NCI-H748 treated with DMSO at 0.1 percent for 48 hours (cell line): ENCODE results near the gene OPRM1.

Source experiments
- DNase-seq: peaks from one replicate; lab custom pipeline; 2025; lab: John Stamatoyannopoulos, UW

OPRM1 gene

GRCh38 chr6:154206141-154206540 lies 167.1 kb downstream of the OPRM1 start:
- no peak for DNase-seq

DNA sequence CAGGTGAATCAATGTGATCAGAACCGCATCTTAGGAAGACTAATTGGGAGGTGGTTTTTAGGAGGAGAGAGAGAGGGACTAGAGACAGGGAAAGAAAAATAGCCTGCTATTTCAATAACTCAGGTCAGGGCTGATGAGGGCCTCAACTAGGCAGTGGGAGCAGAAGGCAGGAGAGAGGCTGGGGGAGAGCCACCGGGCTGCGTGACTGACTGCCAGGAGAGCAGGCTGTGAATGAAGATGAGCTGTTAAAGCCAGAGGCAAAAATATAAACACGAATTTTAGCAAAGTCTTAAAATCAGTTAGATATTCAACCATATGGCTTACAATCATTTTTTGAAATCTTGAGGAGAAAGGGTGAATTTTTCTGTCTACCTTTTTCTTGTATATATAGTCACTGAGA lies 168.0 kb downstream of the OPRM1 start:
- DNase-seq: no peak

DNA sequence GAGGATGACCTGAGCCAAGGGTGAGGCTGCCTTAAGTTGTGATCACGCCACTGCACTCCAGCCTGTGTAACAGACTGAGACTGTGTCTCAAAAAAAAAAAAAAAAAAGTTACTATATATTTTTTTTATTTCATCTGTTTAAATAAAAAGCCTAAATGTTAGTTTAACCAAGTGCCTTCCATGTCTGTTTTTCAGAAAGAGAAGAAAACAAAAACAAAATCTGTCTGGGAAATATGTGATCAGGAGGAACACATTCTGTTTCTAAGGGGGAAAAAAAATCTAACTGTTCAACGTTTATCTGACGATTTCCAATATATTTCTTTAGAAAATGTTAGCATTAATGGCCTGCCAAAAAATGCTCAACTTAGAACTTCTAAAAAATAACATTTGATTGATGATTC lies 170.5 kb downstream of the OPRM1 start:
- no peak for DNase-seq

- DNase-seq: no peak
Observed at GRCh38 chr6:154210678-154211077, 171.6 kb downstream of the OPRM1 start.

- no peak for DNase-seq
Observed at GRCh38 chr6:154213782-154214181, 174.7 kb downstream of the OPRM1 start.

GRCh38 chr6:154218301-154218700 lies 179.3 kb downstream of the OPRM1 start:
- DNase-seq: no peak

GRCh38 chr6:154218787-154219186 lies 179.7 kb downstream of the OPRM1 start:
- no peak for DNase-seq

DNA sequence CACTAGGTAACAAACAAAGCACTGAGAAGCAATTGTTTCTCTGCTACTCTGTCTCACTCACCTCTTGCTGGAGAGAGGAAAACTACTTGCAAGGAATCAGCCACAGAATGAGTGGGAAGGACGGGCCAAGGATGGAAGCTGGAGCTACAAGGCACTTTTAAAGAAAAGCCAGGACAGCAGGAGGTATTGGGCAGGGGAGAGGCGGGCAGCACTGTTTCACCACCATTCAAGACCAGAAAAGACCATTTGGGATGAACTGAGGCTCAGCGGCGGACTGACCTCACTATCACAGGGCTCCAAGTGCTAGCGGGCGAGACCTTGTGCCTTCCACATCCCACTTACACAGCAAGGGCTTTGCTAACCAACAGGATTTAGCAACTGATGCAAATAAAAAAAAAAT lies 180.2 kb downstream of the OPRM1 start:
- no peak for DNase-seq

DNA sequence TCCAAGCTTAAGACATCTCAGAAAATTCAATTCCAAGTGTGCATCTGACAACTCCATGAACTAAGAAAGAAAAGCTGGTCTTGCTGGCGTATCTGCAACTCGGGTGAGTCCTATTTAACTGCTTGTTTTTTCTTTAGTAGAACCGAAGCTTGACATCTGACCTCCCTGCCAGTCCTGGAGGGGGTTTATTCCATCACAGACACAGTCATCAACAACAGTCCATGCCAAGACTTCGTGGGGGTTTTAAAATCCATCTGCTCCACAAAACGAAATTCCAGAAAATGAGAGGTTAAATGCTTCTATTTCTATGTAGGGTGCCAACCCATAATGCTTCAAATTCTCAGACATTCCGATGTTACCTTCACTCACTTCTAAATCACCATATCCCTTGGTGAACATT lies 183.7 kb downstream of the OPRM1 start:
- DNase-seq: no peak

DNA sequence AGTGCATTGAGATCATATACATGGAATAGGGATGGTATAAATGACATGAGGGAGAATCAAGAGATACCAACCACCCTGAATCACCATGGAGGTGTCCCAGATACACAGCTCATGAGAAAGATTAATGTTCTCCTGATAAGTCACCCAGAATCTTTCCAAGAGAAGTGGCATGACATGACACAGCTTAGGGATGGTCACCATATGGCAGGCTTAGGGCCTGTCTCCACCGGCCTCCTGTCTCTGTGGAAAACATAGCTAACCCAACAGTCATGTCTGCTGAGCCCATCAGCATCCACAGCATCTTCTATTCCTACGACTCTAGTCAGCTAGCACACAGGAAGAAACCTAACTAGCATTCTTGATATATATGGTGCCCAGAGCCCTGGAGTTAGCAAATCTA lies 184.3 kb downstream of the OPRM1 start:
- no peak for DNase-seq

DNA sequence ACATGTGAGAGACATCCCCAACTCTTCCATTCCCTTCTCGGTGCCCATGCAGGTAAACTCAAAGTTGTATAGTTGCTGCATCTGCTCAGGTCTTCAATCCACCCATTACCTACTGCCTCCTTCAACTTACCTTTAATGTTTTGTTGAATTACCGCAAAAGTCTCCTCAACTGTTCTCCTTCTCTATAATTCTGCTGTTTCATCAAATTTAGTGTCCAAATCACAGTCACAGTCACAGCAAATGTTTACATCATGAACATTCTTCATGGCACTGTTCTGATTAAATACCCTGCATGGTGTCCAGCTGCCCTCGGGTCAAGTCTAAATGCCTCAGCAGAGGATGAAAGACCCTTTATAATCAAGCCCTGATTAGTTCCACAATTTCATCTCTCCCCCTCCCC lies 187.4 kb downstream of the OPRM1 start:
- no peak for DNase-seq

- no peak for DNase-seq
Observed at GRCh38 chr6:154227862-154228520, 189.0 kb downstream of the OPRM1 start.

DNA sequence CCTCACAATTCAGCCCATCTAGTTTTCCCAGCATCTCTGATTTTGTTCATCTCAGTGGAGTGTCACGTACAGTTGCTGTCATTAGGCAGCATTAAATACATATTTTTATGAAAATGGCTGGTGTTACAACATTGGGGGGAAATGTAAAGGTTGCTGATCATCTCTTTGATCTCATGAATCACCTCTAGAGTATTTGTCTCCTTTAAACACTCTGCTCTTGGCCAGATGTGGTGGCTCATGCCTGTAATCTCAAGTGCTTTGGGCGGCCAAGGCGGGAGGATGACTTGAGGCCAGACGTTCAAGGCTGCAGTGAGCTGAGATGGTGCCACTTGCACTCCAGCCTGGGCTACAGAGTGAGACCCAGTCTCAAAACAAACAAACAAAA lies 189.5 kb downstream of the OPRM1 start:
- DNase-seq: no peak

- DNase-seq: no peak
Observed at GRCh38 chr6:154229786-154230185, 190.7 kb downstream of the OPRM1 start.

DNA sequence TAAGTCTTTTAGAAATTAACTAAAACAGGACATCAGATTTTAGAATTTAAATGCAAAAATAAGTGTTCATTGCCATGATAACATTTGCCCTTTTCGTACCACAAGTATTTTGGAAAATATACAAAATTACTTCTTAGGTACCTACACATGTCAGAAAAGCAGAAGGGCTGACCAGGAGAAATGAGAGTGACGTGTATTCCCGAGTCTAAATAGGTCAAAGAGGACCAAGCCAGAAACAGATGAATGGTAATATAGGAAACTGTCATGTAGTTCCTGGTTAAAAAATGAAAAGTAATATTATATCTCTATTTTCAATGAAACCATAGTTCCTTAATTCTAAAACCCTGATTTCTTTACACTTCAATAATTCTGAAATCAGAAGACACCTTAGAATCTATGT lies 191.4 kb downstream of the OPRM1 start:
- DNase-seq: no peak

DNA sequence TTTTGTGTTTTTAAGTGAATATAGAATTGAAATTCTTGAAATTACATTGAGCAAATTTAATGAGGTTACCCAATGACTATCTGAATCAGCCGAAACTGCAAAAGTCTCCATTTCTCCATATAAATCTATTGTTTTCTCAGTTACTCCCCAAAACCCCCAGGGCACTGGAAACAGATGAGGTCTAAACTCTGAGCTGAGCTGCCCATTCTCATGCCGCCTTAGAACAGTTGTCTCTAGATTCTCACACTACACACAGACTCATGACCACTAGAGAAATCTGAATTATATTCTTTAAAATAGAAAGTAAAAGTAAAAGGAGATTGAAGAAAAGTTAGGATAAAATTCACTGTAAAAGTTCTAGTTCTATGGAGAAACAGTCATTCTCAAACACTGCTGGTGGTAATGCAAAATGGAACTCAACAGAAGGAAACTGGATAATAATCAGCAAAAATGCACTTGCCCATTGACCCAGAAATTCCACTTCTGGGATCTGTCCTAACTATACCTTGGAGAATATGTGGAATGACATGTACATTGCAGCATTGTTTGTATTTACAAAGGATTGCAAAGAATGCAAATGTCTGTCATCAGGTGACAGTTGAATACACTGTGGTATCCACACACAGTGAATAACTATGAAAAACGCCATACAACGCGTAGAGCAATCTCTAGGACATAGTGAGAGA lies 192.0 kb downstream of the OPRM1 start:
- no peak for DNase-seq

GRCh38 chr6:154232013-154232910 lies 193.2 kb downstream of the OPRM1 start:
- DNase-seq: no peak

GRCh38 chr6:154233383-154233782 lies 194.3 kb downstream of the OPRM1 start:
- no peak for DNase-seq

DNA sequence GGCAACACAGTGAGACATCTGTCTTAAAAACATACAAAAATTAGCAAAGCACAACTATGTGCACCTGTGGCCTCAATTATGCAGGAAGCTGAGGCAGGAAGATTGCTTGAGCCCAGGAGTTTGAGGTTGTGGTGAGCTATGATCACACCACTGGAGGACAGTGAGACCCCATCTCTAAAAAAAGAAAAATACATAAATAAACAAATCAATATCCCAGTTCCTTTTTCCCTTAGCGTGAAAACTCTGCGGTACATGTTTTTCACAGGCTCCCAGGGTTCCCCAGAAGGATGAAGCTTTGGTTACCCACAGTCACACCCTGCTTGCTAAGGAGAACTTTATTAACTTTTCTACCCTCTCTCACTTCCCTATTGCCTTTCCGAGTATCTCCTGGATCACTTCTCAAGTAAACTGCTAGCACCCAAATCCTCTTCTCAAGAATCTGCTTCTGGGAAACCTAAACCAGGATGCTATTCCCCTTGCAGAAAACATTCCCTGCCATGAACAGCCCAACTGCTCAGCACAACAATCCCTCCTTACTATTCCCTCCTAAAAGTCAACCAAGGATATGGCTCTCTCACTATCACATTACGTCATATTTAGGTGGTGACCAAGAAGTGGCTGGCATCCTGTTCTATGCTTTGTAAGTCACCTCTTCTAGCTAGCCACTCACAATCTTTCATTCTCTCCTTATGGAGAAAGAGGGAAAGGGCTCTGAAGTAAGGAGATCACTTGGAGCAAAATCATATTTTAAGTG lies 195.2 kb downstream of the OPRM1 start:
- DNase-seq: no peak

DNA sequence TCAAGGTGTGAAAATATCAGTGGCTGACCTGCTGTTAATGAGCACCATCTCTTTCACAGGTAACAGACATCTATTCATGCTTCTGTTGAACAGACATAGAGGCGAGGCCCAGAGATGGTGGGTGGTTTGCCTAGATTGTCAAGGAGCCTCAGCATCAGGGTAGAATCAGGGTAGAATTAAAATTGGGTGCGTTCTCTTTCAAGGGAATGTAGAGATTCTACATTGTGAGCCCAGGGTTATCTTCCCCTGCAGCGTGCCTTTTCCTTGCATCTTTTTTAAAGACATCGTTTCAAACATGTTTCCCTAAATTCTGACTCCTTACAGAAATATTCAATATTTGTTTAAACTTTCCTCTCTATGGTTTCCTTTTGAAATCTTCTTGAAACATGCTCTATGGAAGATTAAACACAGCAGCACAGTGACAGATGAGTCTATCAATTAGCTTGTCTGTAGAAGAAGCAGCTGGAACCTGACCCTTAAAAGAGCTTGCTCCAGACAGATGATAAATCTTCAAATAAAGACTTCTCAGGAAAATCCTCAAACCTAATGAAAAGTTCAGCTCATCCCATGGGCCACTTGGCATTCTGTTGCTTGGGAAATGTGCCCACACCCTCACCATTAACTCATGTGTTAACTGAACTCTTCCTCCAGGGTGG lies 197.7 kb downstream of the OPRM1 start:
- no peak for DNase-seq

DNA sequence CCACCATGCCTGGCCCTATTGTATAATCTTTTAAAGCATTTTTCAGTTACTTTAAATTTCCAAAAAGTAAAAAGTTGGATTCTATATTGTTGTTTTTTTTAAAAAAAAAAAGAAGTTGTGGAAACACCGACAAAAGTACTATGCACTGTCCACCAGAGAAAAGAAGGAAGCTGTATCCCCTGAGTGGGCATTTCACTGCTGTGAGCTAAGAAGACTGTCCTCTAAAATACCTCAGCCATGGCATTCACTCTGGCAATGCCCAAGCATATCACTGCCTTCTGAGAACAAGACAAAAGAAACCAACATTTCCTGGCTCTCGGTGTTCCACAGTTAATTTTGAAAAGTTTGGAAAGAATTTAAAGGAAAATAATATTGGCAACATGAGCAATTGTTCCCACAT lies 199.8 kb downstream of the OPRM1 start:
- DNase-seq: no peak

DNA sequence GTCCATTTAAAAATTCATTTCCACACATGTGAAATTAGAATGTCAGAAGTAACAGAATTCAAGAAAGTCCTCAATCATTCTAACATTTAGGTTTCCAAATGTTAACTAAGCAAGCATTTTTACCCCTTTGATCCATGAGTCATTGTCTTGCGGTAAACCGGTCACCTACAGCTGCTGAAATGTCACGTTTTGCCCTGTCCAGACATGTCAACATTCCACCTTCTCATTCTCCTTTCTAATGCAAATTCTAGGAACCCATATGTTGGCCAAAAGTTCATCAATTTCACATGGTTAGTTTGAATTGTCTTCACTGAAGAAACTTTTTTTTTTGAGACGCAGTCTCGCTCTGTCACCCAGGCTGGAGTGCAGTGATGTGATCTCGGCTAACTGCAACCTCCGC lies 200.4 kb downstream of the OPRM1 start:
- no peak for DNase-seq
